HFFc6 (cell line): Measurements from ENCODE around the gene XIRP2. TPM values are rescaled to one million over a fixed set of nuclear protein-coding genes. Genes with fewer than 3 reads are reported as not detected.

Experiments
- DNase-seq: peaks from one replicate; pipeline ENCODE4 v3.0.0-alpha.2; 2018
- H3K27ac Mint-ChIP-seq: 2 replicates; pipeline ENCODE4 v1.8.0; 2020; ENCODE audit warnings: mild to moderate bottlenecking, mixed read lengths
- H3K27me3 Mint-ChIP-seq: 2 replicates; pipeline ENCODE4 v1.8.0; 2021; ENCODE audit warnings: mild to moderate bottlenecking, moderate library complexity, mixed read lengths; ENCODE audit not compliant: insufficient read depth
- H3K36me3 Mint-ChIP-seq: 2 replicates; pipeline ENCODE4 v1.8.0; 2021; ENCODE audit warnings: low read depth, mixed read lengths
- H3K4me1 Mint-ChIP-seq: 2 replicates; pipeline ENCODE4 v1.8.0; 2020; ENCODE audit warnings: low read depth, mixed read lengths
- H3K4me3 Mint-ChIP-seq: 2 replicates; pipeline ENCODE4 v1.8.0; 2020; ENCODE audit warnings: mild to moderate bottlenecking, moderate library complexity, mixed read lengths
- H3K9me3 Mint-ChIP-seq: 2 replicates; pipeline ENCODE4 v1.8.0; 2020; ENCODE audit warnings: mild to moderate bottlenecking, mixed read lengths
- CTCF ChIP-seq: fragments of 200-600 bp; sonication (generic); IDR thresholded peaks from 2 replicates; pipeline ENCODE4 v1.5.0; 2021; ENCODE audit warnings: antibody characterized with exemption, mild to moderate bottlenecking
- total RNA-seq, 6 experiments: library from RNA; stranded (reverse); fragmentation: NEBNext Ultra II Directional; extraction: Animal tissue kit (Norgen Biotek cat#: 25700); gene quantifications; 2 replicates in 1 of 6; 3 replicates in 5 of 6; pipeline ENCODE4 v1.2.3, GENCODE V29; 2021

The XIRP2 gene
- total RNA-seq, 6 experiments from 2014 or later, result not detected

- DNase-seq, result no peak
- H3K4me1 Mint-ChIP-seq, result no peaks in the 10 kb centered on the region
- no peak overlapping the region for H3K4me3 Mint-ChIP-seq
- no peak overlapping the region for H3K27ac Mint-ChIP-seq
- H3K27me3 Mint-ChIP-seq, result no peaks in the 10 kb centered on the region
- no peak for TF ChIP-seq CTCF
- H3K36me3 Mint-ChIP-seq, result no peaks in the 10 kb centered on the region
- H3K9me3 Mint-ChIP-seq, result peaks cover 33% of the 10 kb centered on the region
These were observed 96.5 kb downstream of the XIRP2 start for GRCh38 chr2:166984797-166985196.

GRCh38 chr2:166994588-166995336 lies 106.5 kb downstream of the XIRP2 start:
- H3K9me3 Mint-ChIP-seq, result peaks cover 24% of the 10 kb centered on the region
- H3K27me3 Mint-ChIP-seq, result no peaks in the 10 kb centered on the region
- H3K27ac Mint-ChIP-seq, result no peak overlapping the region
- H3K36me3 Mint-ChIP-seq, result no peaks in the 10 kb centered on the region
- DNase-seq, result no peak
- H3K4me3 Mint-ChIP-seq, result no peak overlapping the region
- H3K4me1 Mint-ChIP-seq, result no peaks in the 10 kb centered on the region
- no peak for TF ChIP-seq CTCF

- no peak for TF ChIP-seq CTCF
- no peaks in the 10 kb centered on the region for H3K4me1 Mint-ChIP-seq
- no peak overlapping the region for H3K4me3 Mint-ChIP-seq
- H3K36me3 Mint-ChIP-seq, result no peaks in the 10 kb centered on the region
- H3K9me3 Mint-ChIP-seq, result peaks cover 24% of the 10 kb centered on the region
- no peaks in the 10 kb centered on the region for H3K27me3 Mint-ChIP-seq
- H3K27ac Mint-ChIP-seq, result no peak overlapping the region
- no peak for DNase-seq
These were observed 108.2 kb downstream of the XIRP2 start for GRCh38 chr2:166996465-166996864.

- peaks cover 16% of the 10 kb centered on the region for H3K9me3 Mint-ChIP-seq
- no peak overlapping the region for H3K4me3 Mint-ChIP-seq
- H3K4me1 Mint-ChIP-seq, result no peaks in the 10 kb centered on the region
- DNase-seq, result no peak
- TF ChIP-seq CTCF, result no peak
- H3K27me3 Mint-ChIP-seq, result no peaks in the 10 kb centered on the region
- no peak overlapping the region for H3K27ac Mint-ChIP-seq
- H3K36me3 Mint-ChIP-seq, result no peaks in the 10 kb centered on the region
These were observed 112.9 kb downstream of the XIRP2 start for GRCh38 chr2:167001165-167001564.

GRCh38 chr2:167005096-167005495 lies 116.8 kb downstream of the XIRP2 start:
- TF ChIP-seq CTCF, result no peak
- Mint-ChIP-seq H3K27ac (no peak overlapping the region), H3K9me3 (peaks cover 8% of the 10 kb centered on the region; the same call in 1 of the 2 replicates), H3K36me3 (no peaks in the 10 kb centered on the region), H3K4me3 (no peak overlapping the region), H3K27me3 (no peaks in the 10 kb centered on the region), H3K4me1 (no peaks in the 10 kb centered on the region)
- no peak for DNase-seq
